BE2C (cell line): ENCODE results near the gene CPPED1.

Source experiments
- DNase-seq: peaks from one replicate; pipeline ENCODE4 v3.0.0-alpha.2; 2020
- H3K27me3 ChIP-seq: fragments of 250-450 bp; sonication (Bioruptor Pico); 2 replicates; pipeline ENCODE4 v1.5.1; 2020; ENCODE audit warnings: mild to moderate bottlenecking
- H3K36me3 ChIP-seq: fragments of 250-450 bp; sonication (Bioruptor Pico); 2 replicates; pipeline ENCODE4 v1.5.1; 2020; ENCODE audit warnings: mild to moderate bottlenecking
- H3K4me1 ChIP-seq: fragments of 250-450 bp; sonication (Bioruptor Pico); 2 replicates; pipeline ENCODE4 v1.5.1; 2020
- H3K4me3 ChIP-seq: 2 replicates; pipeline ENCODE4 v1.5.1; 2011; ENCODE audit warnings: low read depth, low read length
- H3K9me3 ChIP-seq: fragments of 250-450 bp; sonication (Bioruptor Pico); 2 replicates; pipeline ENCODE4 v1.5.1; 2020
- TF ChIP-seq, protein P1 (sequence below): IDR thresholded peaks from 2 replicates; pipeline ENCODE4 v1.5.1; 2012; ENCODE audit warnings: mild to moderate bottlenecking, low read depth, low read length

CPPED1 gene

DNA sequence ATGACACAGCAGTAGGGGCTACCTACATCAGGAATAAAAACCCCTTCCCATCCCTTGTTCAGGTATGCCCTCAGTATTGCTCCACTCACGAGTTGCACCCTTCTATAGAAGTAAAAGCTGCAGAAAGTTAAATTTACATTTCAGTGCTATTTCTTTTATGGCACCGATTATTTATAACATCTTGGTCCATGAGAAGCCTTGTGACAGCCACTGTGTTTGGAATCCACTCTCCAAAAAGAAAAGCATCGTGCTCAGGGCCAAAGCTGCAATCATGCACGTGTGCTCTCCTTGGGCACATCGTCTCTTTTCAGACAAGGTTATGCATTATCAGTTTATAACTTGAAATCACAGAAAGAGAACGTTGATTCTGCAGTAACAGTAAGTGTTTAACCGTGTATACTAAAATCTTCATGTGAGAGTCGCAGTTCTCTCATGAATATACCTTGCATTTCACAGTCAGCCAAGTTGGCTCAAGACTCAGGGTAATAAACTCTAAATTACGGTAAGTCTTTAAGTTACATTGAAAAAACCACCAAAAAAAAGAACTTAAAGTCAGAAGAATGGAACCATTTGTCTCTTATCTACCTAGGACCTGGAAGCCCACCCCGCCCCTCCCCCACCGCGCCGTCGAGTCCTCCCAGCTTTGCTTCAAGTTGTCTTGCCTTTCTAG, 189.6 kb downstream of the CPPED1 start:
- Histone ChIP-seq H3K4me1 (no peaks in the 10 kb centered on the region), H3K4me3 (no peak overlapping the region), H3K36me3 (no peaks in the 10 kb centered on the region), H3K27me3 (no peaks in the 10 kb centered on the region; the same call in 1 of the 2 replicates), H3K9me3 (no peaks in the 10 kb centered on the region)
- no peak for DNase-seq
- TF ChIP-seq, protein P1, sequence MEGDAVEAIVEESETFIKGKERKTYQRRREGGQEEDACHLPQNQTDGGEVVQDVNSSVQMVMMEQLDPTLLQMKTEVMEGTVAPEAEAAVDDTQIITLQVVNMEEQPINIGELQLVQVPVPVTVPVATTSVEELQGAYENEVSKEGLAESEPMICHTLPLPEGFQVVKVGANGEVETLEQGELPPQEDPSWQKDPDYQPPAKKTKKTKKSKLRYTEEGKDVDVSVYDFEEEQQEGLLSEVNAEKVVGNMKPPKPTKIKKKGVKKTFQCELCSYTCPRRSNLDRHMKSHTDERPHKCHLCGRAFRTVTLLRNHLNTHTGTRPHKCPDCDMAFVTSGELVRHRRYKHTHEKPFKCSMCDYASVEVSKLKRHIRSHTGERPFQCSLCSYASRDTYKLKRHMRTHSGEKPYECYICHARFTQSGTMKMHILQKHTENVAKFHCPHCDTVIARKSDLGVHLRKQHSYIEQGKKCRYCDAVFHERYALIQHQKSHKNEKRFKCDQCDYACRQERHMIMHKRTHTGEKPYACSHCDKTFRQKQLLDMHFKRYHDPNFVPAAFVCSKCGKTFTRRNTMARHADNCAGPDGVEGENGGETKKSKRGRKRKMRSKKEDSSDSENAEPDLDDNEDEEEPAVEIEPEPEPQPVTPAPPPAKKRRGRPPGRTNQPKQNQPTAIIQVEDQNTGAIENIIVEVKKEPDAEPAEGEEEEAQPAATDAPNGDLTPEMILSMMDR: no peak

DNA sequence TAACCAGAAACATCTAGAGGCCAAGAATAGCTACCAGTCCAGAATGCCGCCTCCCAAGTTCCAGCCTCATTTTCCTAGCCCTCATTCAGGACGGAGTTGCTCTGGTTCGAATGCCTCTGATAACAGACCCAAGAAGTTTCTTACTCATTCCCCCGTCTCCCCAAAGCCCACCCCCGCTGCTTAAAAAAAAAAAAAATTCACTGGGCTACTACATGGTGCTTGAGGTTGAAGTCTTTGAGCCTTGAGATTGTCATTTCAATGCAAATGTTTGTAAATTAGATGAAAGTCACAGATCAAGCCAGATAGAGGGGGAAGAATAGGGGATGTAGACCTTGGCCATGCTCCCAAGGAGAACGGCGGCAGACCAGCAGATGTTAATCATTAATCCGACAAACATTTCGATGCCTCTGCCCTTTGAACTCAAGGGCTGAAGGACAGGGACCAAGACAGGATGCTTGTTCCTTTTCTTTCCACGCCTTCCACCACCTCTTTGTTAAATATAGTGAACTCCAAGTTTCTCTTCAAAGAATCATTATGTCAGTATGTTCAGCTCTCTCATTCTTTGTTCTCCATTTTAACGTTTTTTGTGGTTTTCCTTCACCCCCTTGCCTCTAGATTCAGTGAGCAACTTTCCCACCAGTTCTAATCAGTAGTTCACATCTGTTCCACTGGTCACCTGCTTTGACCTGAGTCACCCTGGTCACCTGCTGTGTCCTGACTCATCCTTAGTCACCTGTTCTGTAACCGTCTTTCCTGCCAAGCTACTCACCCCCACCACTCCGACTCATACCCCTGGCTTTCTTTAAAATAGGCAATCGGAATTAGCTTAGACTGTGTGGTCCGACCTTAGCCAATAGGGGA, 190.3 kb downstream of the CPPED1 start:
- Histone ChIP-seq H3K36me3 (no peaks in the 10 kb centered on the region), H3K4me3 (no peak overlapping the region), H3K9me3 (no peaks in the 10 kb centered on the region), H3K27me3 (no peaks in the 10 kb centered on the region; the same call in 1 of the 2 replicates), H3K4me1 (no peaks in the 10 kb centered on the region)
- TF ChIP-seq, protein P1: no peak
- no peak for DNase-seq

DNA sequence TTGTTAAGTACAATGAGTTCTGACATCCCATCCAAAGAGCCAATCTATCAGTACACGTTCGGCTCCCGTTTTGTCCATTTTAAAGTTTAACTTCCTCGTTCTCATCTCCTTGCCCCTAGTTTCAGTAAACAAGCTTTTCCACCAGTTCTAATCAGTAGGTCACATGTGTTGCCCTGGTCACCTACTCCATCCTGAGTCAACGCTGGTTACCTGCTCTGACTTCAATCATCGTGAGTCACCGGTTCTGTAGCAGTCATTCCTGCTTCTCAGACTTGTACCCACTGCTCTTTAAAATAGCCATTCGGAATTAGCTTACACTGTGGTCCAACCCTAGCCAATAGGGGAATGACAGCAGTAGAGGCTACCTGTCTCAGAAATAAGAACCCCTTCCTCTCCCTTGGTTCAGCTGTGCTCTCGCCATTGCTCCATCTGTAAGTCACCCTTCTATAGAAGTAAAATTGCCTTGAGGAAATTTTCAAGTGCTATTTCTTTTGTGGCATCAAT, 191.0 kb downstream of the CPPED1 start:
- Histone ChIP-seq H3K27me3 (no peaks in the 10 kb centered on the region; the same call in 1 of the 2 replicates), H3K4me1 (no peaks in the 10 kb centered on the region), H3K9me3 (no peaks in the 10 kb centered on the region), H3K36me3 (no peaks in the 10 kb centered on the region), H3K4me3 (no peak overlapping the region)
- TF ChIP-seq, protein P1: no peak
- no peak for DNase-seq

DNA sequence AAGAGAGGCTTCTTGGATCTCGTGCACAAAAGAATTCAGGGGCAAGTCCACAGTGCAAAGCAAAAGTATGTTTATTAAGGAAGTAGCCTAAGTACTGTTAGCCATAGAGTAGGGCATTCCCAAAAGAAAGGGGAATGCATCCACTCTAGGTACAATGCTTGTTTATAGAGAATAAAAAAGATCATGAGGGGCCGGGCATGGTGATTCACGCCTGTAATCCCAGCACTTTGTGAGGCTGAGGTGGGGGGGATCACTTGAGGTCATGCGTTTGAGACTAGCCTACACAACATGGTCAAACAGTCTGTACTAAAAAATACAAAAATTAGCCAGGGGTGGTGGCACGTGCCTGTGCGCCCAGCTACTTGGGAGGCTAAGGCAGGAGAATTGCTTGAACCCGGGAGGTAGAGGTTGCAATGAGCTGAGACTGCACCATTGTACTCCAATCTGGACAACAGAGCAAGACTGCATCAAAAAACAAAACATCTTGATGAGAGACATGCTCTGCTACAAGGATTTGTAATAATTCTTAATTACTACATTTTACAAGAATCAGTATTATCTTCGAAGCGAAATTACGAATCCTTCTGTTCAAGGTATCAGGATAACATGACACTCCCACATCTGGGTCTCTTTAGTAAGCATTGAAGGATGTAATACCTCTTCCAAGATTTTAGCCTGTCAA, 191.6 kb downstream of the CPPED1 start:
- no peak for DNase-seq
- H3K27me3 ChIP-seq: no peaks in the 10 kb centered on the region; the same call in 1 of the 2 replicates
- no peaks in the 10 kb centered on the region for H3K4me1 ChIP-seq
- TF ChIP-seq, protein P1: no peak
- no peak overlapping the region for H3K4me3 ChIP-seq
- H3K36me3 ChIP-seq: no peaks in the 10 kb centered on the region
- H3K9me3 ChIP-seq: no peaks in the 10 kb centered on the region

DNA sequence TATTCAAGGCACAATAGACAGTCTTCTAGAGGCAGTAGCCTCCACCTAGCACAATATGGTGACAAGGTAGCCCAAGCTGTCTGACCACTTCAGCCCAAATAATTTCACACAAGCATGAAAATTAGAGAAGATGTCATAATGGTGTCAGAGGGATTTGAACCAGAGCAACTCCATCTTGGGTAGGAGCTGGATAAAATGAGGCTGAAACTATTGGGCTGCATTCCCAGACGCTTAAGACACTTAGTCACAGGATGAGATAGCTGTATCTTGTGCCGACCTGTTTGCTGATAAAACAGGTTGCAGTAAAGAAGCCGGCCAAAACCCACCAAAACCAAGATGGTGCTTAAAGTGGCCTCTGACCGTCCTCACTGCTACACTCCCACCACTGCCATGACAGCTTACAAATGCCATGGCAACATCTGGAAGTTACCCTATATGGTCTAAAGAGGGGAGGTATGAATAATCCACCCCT, 192.6 kb downstream of the CPPED1 start:
- no peak for DNase-seq
- Histone ChIP-seq H3K4me3 (no peak overlapping the region), H3K36me3 (no peaks in the 10 kb centered on the region), H3K9me3 (no peaks in the 10 kb centered on the region), H3K4me1 (no peaks in the 10 kb centered on the region), H3K27me3 (no peaks in the 10 kb centered on the region; the same call in 1 of the 2 replicates)
- TF ChIP-seq, protein P1: no peak
